H1 (cell line): ENCODE measurements around the gene TRAF3IP1. TPM values are rescaled to one million over a fixed set of nuclear protein-coding genes. Genes with fewer than 3 reads are reported as not detected.

ENCODE experiments used
- RBBP5 ChIP-seq: IDR thresholded peaks from 2 replicates; pipeline ENCODE4 v1.7.1; 2012; ENCODE audit warnings: low read depth, mild to moderate bottlenecking, inconsistent platforms, low read length, moderate library complexity, borderline replicate concordance
- TEAD4 ChIP-seq: IDR thresholded peaks from 2 replicates; pipeline ENCODE4 v1.6.1; 2012; ENCODE audit warnings: low read depth, low read length, inconsistent platforms, mixed read lengths
- polyA plus RNA-seq, 7 experiments: library from polyadenylated mRNA; depleted of rRNA in 3 of 7; stranded (reverse) in 5 of 7; unstranded in 2 of 7; fragments of >200 nt in 5 of 7; fragments of 200-250 nt in 2 of 7; gene quantifications; 1 replicate in 5 of 7; 2 replicates in 1 of 7; 4 replicates in 1 of 7; pipeline versions ENCODE4 v1.2.1 to v1.2.3, GENCODE V29; 2011 to 2013; ENCODE audit warnings: missing spikeins in 2 of 7, mixed read lengths in 2 of 7
- total RNA-seq: library from RNA; stranded (reverse); fragmentation: NEBNext Ultra II Directional; extraction: Animal tissue kit (Norgen Biotek cat#: 25700); gene quantifications from 2 replicates; pipeline ENCODE4 v1.2.1, GENCODE V29; 2021

TRAF3IP1 gene
- total and polyA plus RNA-seq, 2 of the 8 experiments (the other 6 are each of a cell fraction or from before 2014, with no cell fraction given) = 2.3 to 17.5 TPM

GRCh38 chr2:238376884-238377391 lies 56.6 kb downstream of the TRAF3IP1 start (continued):
- TF ChIP-seq RBBP5 (no peak), TEAD4 (no peak)
